ENCODE data around the gene PLXNC1.
A peak's percentile ranks its signal among the peaks of the same experiment; 100 is the strongest.

Gene PLXNC1

GRCh38 chr12:94239332-94239993, 91.1 kb downstream of the PLXNC1 start:
- no peak for DNase-seq (ENCODE audit: low read depth)

- DNase-seq (ENCODE audit: low read depth): no peak
Observed at GRCh38 chr12:94240171-94240570, 91.8 kb downstream of the PLXNC1 start.

GRCh38 chr12:94242901-94243300, 94.5 kb downstream of the PLXNC1 start:
- DNase-seq (ENCODE audit: low read depth): no peak

- DNase-seq (ENCODE audit: low read depth): no peak
Observed at GRCh38 chr12:94244165-94245133, 96.1 kb downstream of the PLXNC1 start.

DNA sequence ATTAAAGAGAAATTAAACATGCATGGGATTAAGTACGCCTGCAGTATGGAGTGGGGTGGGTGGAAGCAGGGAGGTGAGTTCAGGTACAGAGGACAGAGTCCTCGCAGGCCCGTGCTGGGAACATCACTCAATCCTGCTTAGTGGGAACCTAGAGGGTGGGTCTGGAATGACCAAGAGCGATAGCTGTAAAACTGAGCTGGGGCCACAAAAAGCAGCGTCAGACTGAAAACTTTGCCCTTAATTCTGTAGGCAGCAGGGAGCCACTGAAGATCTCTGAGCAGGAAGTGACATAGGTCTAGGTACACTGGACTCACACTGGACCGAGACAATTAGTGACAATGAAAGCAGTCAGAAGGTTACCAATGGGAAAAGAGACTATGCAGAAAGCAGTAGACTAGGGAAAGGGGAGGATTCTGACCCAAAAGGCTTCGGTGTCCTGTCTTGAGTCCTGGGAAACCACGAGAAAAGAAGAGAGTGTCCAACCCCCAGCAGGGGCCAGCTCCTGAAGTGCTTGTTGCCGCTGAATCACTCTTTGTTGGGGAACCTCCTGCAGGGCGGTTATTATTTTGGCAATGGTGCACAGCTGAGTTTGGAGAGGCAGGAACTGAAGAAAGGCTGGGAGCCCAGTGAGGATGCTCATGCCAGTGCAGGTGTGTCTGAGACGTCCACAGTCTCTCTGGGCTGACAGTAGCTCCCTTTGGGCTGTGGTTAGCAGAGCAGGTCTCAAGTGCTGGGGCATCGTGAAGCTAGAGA, 97.4 kb downstream of the PLXNC1 start:
- no peak for DNase-seq (ENCODE audit: low read depth)

- DNase-seq (ENCODE audit: low read depth): no peak
Observed at GRCh38 chr12:94247246-94247645, 98.9 kb downstream of the PLXNC1 start.

DNA sequence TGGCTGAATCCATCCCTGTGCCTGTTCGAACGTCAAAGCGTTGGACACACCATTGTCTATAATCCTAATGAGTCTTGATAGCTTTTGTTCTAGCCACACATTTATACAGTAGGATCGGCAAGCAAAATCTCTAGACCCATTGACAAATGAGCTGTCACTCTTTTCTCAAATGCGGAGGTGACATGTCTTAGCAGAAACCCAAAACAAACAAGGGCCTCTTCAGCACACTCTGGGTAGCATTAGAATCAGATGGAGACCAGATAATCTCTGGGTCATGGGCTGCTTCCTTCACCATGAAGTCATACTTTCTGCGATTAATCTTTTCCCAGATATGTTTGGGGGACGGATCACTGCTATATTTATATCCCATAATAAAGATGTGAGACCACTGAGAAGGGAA, 100.2 kb downstream of the PLXNC1 start:
- no peak for DNase-seq (ENCODE audit: low read depth)

DNA sequence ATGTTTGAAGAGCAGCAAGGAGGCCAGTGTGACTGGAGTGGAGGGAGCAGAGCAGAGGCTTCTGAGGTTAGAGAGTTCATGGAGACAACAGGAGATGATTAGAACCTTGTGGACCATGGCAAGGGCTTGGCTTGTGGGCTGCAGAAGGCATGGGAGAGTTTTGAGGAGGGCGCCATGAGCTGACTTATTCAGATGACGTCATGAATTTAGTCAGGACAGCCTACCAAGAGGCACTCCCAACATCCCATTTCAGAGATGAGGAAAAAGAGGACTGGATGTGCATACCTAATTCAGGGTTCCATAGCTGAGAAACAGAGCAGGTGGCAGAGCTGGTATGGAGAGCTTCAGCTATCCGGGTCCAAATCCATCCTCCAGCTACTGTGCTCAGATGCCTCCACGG, 101.8 kb downstream of the PLXNC1 start:
- no peak for DNase-seq (ENCODE audit: low read depth)

GRCh38 chr12:94254270-94254669, 105.9 kb downstream of the PLXNC1 start:
- DNase-seq (ENCODE audit: low read depth): no peak

GRCh38 chr12:94255006-94255405, 106.6 kb downstream of the PLXNC1 start:
- no peak for DNase-seq (ENCODE audit: low read depth)

- no peak for DNase-seq (ENCODE audit: low read depth)
Observed at GRCh38 chr12:94255428-94255827, 107.1 kb downstream of the PLXNC1 start.

DNA sequence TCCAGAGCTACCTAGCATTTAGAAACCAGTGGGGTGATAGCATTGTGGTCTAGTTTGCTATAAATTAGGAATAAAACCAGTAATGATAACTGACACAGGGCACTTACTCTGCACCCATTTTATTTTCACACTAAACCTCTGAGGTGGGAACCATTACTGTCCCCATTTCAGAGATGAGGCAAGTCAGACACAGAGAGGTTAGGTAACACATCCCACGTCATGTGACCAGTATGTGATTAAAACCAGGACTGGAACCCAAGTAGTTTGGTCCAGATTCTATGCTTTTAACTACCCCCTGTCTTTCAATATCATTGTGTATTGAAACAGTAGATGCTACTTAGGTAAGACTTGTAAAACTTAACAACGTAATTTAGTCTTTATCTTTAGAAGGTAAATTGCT, 110.2 kb downstream of the PLXNC1 start:
- DNase-seq (ENCODE audit: low read depth): no peak

GRCh38 chr12:94260017-94260416, 111.6 kb downstream of the PLXNC1 start:
- DNase-seq (ENCODE audit: low read depth): no peak

DNA sequence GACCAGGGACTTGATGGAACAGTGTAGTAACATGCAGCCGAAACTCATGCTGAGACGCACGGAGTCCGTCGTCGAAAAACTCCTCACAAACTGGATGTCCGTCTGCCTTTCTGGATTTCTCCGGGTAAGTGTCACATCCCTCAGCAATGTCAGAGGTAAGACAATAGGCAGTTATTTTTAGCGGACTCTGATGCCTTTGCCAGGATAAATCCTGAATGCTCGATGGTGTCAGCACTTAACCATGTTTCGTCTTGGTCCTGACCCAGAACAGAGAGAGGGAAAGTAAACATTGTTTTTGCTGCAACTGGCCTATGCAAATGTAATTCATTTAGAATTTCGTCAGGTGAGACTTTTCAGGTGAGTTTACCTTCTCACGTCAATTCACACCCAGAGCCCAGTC, 112.3 kb downstream of the PLXNC1 start:
- no peak for DNase-seq (ENCODE audit: low read depth)

- no peak for DNase-seq (ENCODE audit: low read depth)
Observed at GRCh38 chr12:94261119-94261518, 112.7 kb downstream of the PLXNC1 start.

DNA sequence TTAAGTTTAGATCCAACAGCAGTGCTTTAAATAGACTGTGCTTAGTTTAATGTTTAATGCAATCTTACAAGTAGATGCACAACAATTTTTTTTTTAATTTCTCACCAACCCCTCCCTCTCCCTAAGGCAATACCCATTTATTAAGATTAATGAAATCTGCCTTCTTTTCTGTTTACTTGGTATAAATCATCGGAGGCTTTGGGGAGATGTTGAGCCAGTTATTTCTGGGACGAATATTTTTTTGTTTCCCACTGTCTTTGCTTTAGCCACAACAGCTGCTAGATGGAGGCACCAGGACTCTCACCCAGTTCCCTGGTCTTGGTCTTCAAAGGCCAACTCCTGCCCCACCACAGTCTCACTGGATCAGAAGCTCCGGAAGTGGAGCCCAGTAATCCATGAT, 113.4 kb downstream of the PLXNC1 start:
- no peak for DNase-seq (ENCODE audit: low read depth)

- DNase-seq (ENCODE audit: low read depth): peak; percentile 50
Observed at GRCh38 chr12:94262228-94263010, 114.0 kb downstream of the PLXNC1 start.

DNA sequence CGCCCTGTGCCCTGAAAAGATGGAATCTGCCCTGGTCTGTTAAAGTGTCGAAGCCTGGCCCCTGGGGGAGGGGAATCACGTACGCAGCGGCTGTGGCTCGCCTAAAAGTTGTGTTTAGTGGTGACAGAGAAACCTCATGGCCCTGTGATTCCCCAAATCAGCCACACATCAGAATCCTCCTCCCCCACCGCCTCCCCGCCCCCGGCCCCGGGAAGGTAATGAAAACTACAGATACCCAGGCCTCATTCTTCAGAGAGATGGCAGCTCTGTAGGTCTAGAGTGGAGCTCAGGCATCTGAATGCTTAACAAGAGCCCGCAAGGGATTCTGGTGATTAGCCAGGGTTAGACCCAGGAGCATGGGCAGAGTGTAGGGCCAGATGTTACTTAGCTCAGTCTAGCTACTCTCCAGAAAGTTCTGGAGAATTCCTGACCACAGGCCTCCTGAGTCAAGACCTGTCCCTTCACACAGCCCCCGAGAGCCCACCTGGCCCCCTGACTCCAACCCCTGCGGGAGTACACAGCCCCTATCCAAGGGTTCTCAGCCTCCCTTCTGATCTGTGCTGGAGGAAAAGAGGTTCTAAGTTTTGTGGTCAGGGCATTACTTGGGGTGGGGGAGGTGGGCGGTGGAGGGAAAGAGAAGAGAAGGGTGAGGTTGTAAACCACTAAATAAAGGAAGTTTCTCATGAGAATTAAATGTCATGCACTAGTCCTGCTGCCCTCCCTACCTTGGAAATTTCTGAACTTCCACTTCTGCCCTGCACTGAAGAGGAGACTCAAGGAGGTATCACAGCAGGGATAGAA, 114.8 kb downstream of the PLXNC1 start:
- peak; percentile 32 for DNase-seq (ENCODE audit: low read depth)

DNA sequence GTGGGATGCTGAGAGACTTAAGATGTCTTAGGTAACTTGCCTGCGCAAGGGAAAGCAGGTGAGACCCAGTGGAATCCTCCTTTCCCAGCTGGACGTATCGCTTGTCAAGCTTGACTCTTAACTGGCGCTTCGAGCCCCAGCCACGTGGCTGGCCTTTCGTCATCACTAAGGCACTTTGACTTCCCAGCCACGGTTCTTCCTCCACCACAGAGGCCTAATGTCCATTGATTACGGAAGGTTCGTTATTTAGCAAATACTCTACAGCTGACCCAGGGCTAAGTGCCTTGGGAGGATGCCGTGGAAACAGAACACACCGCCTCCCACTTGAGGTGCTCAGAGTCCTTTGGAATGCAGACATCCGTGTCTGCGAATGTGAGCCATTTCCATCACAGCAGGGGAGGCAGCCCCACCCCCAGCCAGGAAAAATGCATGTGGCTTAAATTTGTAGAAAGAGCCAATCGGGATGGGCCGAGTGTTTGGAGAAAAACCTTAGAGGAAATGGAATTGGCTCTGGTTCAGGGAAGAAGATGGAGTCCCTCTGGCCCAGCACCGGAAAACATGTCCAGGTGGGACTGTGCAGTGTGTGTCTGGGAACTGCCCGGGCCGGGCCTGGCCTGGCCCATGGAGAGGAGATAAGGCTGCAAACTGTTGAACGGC, 115.7 kb downstream of the PLXNC1 start:
- no peak for DNase-seq (ENCODE audit: low read depth)

DNA sequence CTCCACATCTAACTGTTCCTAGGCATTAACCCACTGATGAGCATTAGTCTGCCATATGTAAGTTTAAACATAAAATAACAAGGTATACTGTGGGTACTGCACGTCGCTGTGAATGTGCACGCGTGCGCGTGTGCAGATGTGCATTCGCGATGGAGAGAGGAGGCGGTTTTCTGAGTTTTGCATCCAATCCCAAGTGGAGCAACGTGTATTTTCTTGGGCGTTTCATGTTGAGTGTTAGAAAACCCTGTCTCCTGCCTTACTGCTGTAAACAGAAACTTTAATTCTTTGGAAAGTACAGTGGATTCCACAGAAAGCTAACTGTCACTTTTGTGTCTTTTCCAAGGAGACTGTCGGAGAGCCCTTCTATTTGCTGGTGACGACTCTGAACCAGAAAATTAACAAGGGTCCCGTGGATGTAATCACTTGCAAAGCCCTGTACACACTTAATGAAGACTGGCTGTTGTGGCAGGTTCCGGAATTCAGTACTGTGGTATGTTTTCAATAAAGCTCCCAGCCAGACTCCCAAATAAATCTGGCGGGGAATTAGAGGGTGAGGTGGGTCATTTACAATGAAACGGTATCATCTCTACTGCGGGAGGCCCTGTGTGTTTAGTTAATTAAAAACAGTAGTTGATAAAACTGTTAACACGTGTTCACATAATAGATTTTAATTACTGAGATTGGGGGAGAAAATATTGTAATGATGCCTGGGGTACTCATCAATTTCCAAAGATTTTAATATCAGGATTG, 116.5 kb downstream of the PLXNC1 start:
- no peak for DNase-seq (ENCODE audit: low read depth)
